Trophoblast cell (in vitro differentiated cells and primary cell): Measurements from ENCODE around the gene PROC.

Source experiments
- DNase-seq, 2 donors: peaks; one replicate each; pipeline ENCODE4 v3.0.0-alpha.2; 2016
- H2AFZ ChIP-seq: 2 replicates; pipeline ENCODE4 v1.6.1; 2013; ENCODE audit warnings: low read length, moderate library complexity, mild to moderate bottlenecking; ENCODE audit not compliant: insufficient read depth, poor library complexity
- H2AK5ac ChIP-seq: 2 replicates; pipeline ENCODE4 v1.6.1; 2013; ENCODE audit warnings: mild to moderate bottlenecking, low read length
- H2BK120ac ChIP-seq: 2 replicates; pipeline ENCODE4 v1.6.1; 2013; ENCODE audit warnings: low read length, mild to moderate bottlenecking, moderate library complexity; ENCODE audit not compliant: insufficient read depth, poor library complexity
- H2BK12ac ChIP-seq: 2 replicates; pipeline ENCODE4 v1.6.1; 2013; ENCODE audit warnings: mild to moderate bottlenecking, low read length, moderate library complexity
- H2BK5ac ChIP-seq: 2 replicates; pipeline ENCODE4 v1.6.1; 2013; ENCODE audit warnings: low read length, low read depth, moderate library complexity, mild to moderate bottlenecking; ENCODE audit not compliant: poor library complexity
- H3K14ac ChIP-seq: 2 replicates; pipeline ENCODE4 v1.6.1; 2013; ENCODE audit warnings: mild to moderate bottlenecking, low read length
- H3K18ac ChIP-seq: 2 replicates; pipeline ENCODE4 v1.6.1; 2013; ENCODE audit warnings: mild to moderate bottlenecking, low read length
- H3K23ac ChIP-seq: 2 replicates; pipeline ENCODE4 v1.6.1; 2013; ENCODE audit warnings: low read length
- H3K27ac ChIP-seq: 2 replicates; pipeline ENCODE4 v1.5.1; 2013; ENCODE audit warnings: low read depth, mild to moderate bottlenecking, inconsistent platforms, low read length, moderate library complexity
- H3K27me3 ChIP-seq: 2 replicates; pipeline ENCODE4 v1.6.1; 2013; ENCODE audit warnings: inconsistent platforms, mild to moderate bottlenecking, low read length, moderate library complexity; ENCODE audit not compliant: insufficient read depth
- H3K36me3 ChIP-seq, 2 experiments: 1 replicate in 1 of 2; 2 replicates in 1 of 2; pipeline ENCODE4 v1.6.1; 2013; ENCODE audit warnings: low read length in 2 of 2, mild to moderate bottlenecking in 2 of 2, moderate library complexity in 1 of 2; ENCODE audit not compliant: insufficient read depth in 2 of 2, control insufficient read depth in 1 of 2
- H3K4ac ChIP-seq: 2 replicates; pipeline ENCODE4 v1.6.1; 2013; ENCODE audit warnings: low read depth, mild to moderate bottlenecking, low read length, moderate library complexity
- H3K4me1 ChIP-seq, 2 experiments: 1 replicate in 1 of 2; 2 replicates in 1 of 2; pipeline ENCODE4 v1.6.1; 2013; ENCODE audit warnings: low read length in 2 of 2, mild to moderate bottlenecking in 2 of 2, moderate library complexity in 1 of 2; ENCODE audit not compliant: insufficient read depth in 2 of 2, control insufficient read depth in 1 of 2
- H3K4me2 ChIP-seq: 2 replicates; pipeline ENCODE4 v1.6.1; 2013; ENCODE audit warnings: inconsistent platforms, mild to moderate bottlenecking, low read length, moderate library complexity
- H3K4me3 ChIP-seq: 2 replicates; pipeline ENCODE4 v1.5.1; 2013; ENCODE audit warnings: mild to moderate bottlenecking, low read depth, low read length, inconsistent platforms
- H3K79me1 ChIP-seq: one replicate; pipeline ENCODE4 v1.6.1; 2013; ENCODE audit warnings: low read length
- H3K79me2 ChIP-seq: 2 replicates; pipeline ENCODE4 v1.6.1; 2013; ENCODE audit warnings: low read length, mild to moderate bottlenecking; ENCODE audit not compliant: control insufficient read depth, insufficient read depth, poor library complexity
- H3K9ac ChIP-seq: 2 replicates; pipeline ENCODE4 v1.6.1; 2013; ENCODE audit warnings: mild to moderate bottlenecking, low read length
- H3K9me3 ChIP-seq: 2 replicates; pipeline ENCODE4 v1.6.1; 2013; ENCODE audit warnings: low read depth, mild to moderate bottlenecking, control low read depth, inconsistent platforms, low read length; ENCODE audit not compliant: insufficient read depth
- H4K12ac ChIP-seq: 2 replicates; pipeline ENCODE4 v1.6.1; 2013; ENCODE audit warnings: low read depth, mild to moderate bottlenecking, low read length, moderate library complexity
- H4K8ac ChIP-seq: 2 replicates; pipeline ENCODE4 v1.6.1; 2013; ENCODE audit warnings: low read depth, mild to moderate bottlenecking, low read length, moderate library complexity
- H4K91ac ChIP-seq: one replicate; pipeline ENCODE4 v1.6.1; 2013; ENCODE audit warnings: low read depth, mild to moderate bottlenecking, low read length, moderate library complexity
- WGBS: extraction: QIAGEN DNeasy Blood & Tissue Kit; methylation state at CpG from one replicate; pipeline ENCODE4 v1.1.7; 2013; ENCODE audit warnings: missing lambda C conversion rate; ENCODE audit not compliant: insufficient read length, insufficient coverage; ENCODE audit errors: extremely low coverage; 5-methylcytosine and 5-hydroxymethylcytosine counted together

PROC gene

DNA sequence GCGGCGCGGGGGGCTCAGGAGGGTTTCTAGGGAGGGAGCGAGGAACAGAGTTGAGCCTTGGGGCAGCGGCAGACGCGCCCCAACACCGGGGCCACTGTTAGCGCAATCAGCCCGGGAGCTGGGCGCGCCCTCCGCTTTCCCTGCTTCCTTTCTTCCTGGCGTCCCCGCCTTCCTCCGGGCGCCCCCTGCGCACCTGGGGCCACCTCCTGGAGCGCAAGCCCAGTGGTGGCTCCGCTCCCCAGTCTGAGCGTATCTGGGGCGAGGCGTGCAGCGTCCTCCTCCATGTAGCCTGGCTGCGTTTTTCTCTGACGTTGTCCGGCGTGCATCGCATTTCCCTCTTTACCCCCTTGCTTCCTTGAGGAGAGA lies 5.2 kb downstream of the PROC start:
- Histone ChIP-seq H2AK5ac (no peak overlapping the region), H2BK12ac (no peak overlapping the region), H3K79me1 (no peaks in the 10 kb centered on the region), H3K14ac (no peak overlapping the region), H3K9me3 (peaks cover 5% of the 10 kb centered on the region), H2BK120ac (no peak overlapping the region), H3K27me3 (peaks cover 22% of the 10 kb centered on the region), H2BK5ac (no peak overlapping the region), H3K9ac (no peak overlapping the region), H3K36me3 (no peaks in the 10 kb centered on the region), H3K23ac (no peak overlapping the region), H3K4me1 (peaks cover 4 to 7% of the 10 kb centered on the region in 2 experiments), H3K4me2 (peak overlapping the region; percentile 62), H3K27ac (no peak overlapping the region), H3K18ac (no peak overlapping the region), H3K4me3 (peak overlapping the region; percentile 21), H3K79me2 (no peaks in the 10 kb centered on the region), H4K12ac (no peak overlapping the region), H4K8ac (no peak overlapping the region), H3K4ac (no peak overlapping the region), H2AFZ (no peak overlapping the region), H4K91ac (no peak overlapping the region)
- WGBS = no CpG with 5 or more reads among the region's 29 CpGs
- no peak for DNase-seq

- Histone ChIP-seq H3K4me3 (no peak overlapping the region), H4K12ac (no peak overlapping the region), H3K27ac (no peak overlapping the region), H3K27me3 (peaks cover 22% of the 10 kb centered on the region), H3K36me3 (no peaks in the 10 kb centered on the region), H2BK120ac (no peak overlapping the region), H3K14ac (no peak overlapping the region), H3K18ac (no peak overlapping the region), H3K4me1 (peaks cover 4 to 7% of the 10 kb centered on the region in 2 experiments), H3K79me1 (no peaks in the 10 kb centered on the region), H3K4ac (no peak overlapping the region), H4K91ac (no peak overlapping the region), H3K9me3 (peaks cover 5% of the 10 kb centered on the region), H2AFZ (no peak overlapping the region), H3K9ac (no peak overlapping the region), H4K8ac (no peak overlapping the region), H3K79me2 (no peaks in the 10 kb centered on the region), H3K4me2 (no peak overlapping the region), H2BK12ac (no peak overlapping the region), H2BK5ac (no peak overlapping the region), H3K23ac (no peak overlapping the region), H2AK5ac (no peak overlapping the region)
- WGBS = no CpG with 5 or more reads among the region's 1 CpG
- DNase-seq = no peak
These were observed 5.7 kb downstream of the PROC start for GRCh38 chr2:127423880-127424279.

DNA sequence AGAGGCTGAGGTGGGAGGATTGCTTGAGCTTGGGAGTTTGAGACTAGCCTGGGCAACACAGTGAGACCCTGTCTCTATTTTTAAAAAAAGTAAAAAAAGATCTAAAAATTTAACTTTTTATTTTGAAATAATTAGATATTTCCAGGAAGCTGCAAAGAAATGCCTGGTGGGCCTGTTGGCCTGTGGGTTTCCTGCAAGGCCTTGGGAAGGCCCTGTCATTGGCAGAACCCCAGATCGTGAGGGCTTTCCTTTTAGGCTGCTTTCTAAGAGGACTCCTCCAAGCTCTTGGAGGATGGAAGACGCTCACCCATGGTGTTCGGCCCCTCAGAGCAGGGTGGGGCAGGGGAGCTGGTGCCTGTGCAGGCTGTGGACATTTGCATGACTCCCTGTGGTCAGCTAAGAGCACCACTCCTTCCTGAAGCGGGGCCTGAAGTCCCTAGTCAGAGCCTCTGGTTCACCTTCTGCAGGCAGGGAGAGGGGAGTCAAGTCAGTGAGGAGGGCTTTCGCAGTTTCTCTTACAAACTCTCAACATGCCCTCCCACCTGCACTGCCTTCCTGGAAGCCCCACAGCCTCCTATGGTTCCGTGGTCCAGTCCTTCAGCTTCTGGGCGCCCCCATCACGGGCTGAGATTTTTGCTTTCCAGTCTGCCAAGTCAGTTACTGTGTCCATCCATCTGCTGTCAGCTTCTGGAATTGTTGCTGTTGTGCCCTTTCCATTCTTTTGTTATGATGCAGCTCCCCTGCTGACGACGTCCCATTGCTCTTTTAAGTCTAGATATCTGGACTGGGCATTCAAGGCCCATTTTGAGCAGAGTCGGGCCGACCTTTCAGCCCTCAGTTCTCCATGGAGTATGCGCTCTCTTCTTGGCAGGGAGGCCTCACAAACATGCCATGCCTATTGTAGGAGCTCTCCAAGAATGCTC lies 6.6 kb downstream of the PROC start:
- no peak overlapping the region for H3K4me2 ChIP-seq
- no peak overlapping the region for H4K12ac ChIP-seq
- peaks cover 5% of the 10 kb centered on the region for H3K9me3 ChIP-seq
- no peak overlapping the region for H3K9ac ChIP-seq
- no peak overlapping the region for H3K27ac ChIP-seq
- no peak overlapping the region for H3K4ac ChIP-seq
- no peak overlapping the region for H4K91ac ChIP-seq
- peaks cover 22% of the 10 kb centered on the region for H3K27me3 ChIP-seq
- H3K23ac ChIP-seq = no peak overlapping the region
- no peak overlapping the region for H3K4me3 ChIP-seq
- H3K4me1 ChIP-seq = peaks cover 4 to 7% of the 10 kb centered on the region in 2 experiments
- no peak overlapping the region for H2BK120ac ChIP-seq
- no peak overlapping the region for H2BK12ac ChIP-seq
- no peaks in the 10 kb centered on the region for H3K79me1 ChIP-seq
- no peak overlapping the region for H3K18ac ChIP-seq
- H2AFZ ChIP-seq = no peak overlapping the region
- H2AK5ac ChIP-seq = no peak overlapping the region
- no peak overlapping the region for H4K8ac ChIP-seq
- H3K36me3 ChIP-seq = no peaks in the 10 kb centered on the region
- no peak overlapping the region for H2BK5ac ChIP-seq
- WGBS = no CpG with 5 or more reads among the region's 13 CpGs
- peak in 1 of 2 donors; percentile 47 for DNase-seq
- H3K79me2 ChIP-seq = no peaks in the 10 kb centered on the region
- no peak overlapping the region for H3K14ac ChIP-seq

DNA sequence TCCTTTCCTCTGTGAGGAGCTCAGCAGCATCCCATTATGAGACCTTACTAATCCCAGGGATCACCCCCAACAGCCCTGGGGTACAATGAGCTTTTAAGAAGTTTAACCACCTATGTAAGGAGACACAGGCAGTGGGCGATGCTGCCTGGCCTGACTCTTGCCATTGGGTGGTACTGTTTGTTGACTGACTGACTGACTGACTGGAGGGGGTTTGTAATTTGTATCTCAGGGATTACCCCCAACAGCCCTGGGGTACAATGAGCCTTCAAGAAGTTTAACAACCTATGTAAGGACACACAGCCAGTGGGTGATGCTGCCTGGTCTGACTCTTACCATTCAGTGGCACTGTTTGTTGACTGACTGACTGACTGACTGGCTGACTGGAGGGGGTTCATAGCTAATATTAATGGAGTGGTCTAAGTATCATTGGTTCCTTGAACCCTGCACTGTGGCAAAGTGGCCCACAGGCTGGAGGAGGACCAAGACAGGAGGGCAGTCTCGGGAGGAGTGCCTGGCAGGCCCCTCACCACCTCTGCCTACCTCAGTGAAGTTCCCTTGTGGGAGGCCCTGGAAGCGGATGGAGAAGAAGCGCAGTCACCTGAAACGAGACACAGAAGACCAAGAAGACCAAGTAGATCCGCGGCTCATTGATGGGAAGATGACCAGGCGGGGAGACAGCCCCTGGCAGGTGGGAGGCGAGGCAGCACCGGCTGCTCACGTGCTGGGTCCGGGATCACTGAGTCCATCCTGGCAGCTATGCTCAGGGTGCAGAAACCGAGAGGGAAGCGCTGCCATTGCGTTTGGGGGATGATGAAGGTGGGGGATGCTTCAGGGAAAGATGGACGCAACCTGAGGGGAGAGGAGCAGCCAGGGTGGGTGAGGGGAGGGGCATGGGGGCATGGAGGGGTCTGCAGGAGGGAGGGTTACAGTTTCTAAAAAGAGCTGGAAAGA lies 7.6 kb downstream of the PROC start:
- Histone ChIP-seq H3K4me3 (no peak overlapping the region), H3K27me3 (peaks cover 22% of the 10 kb centered on the region), H3K23ac (no peak overlapping the region), H2BK120ac (no peak overlapping the region), H3K79me1 (no peaks in the 10 kb centered on the region), H2BK12ac (no peak overlapping the region), H3K9ac (no peak overlapping the region), H2BK5ac (no peak overlapping the region), H2AK5ac (no peak overlapping the region), H3K4me2 (no peak overlapping the region), H3K36me3 (no peaks in the 10 kb centered on the region), H3K18ac (no peak overlapping the region), H4K12ac (no peak overlapping the region), H4K8ac (no peak overlapping the region), H3K27ac (no peak overlapping the region), H2AFZ (no peak overlapping the region), H3K79me2 (no peaks in the 10 kb centered on the region), H3K4me1 (peaks cover 4 to 7% of the 10 kb centered on the region in 2 experiments), H3K4ac (no peak overlapping the region), H3K14ac (no peak overlapping the region), H3K9me3 (peaks cover 5% of the 10 kb centered on the region), H4K91ac (no peak overlapping the region)
- DNase-seq = no peak
- no CpG with 5 or more reads among the region's 16 CpGs for WGBS
